HCT116 (cell line): ENCODE measurements around the gene MRFAP1L1.

Source experiments
- EZH2 ChIP-seq: fragments of 200-600 bp; sonication (generic); IDR thresholded peaks from 2 replicates; pipeline ENCODE4 v1.6.1; 2017; ENCODE audit warnings: antibody characterized with exemption, mixed run types
- POLR2AphosphoS5 ChIP-seq: IDR thresholded peaks from 2 replicates; pipeline ENCODE4 v1.6.1; 2011; ENCODE audit warnings: mild to moderate bottlenecking, low read depth, low read length, moderate library complexity

GRCh38 chr4:6694177-6694901, 15.3 kb downstream of the MRFAP1L1 start:
- TF ChIP-seq POLR2AphosphoS5 (no peak), EZH2 (no peak)
